ENCODE measurements around the gene SF3A2.

SF3A2 gene

GRCh38 chr19:2247433-2248101 is 10.9 kb downstream of the SF3A2 start:
- no peak overlapping the region for H3K27ac Mint-ChIP-seq
- DNase-seq: no peak
- H3K36me3 Mint-ChIP-seq: peaks cover 22% of the 10 kb centered on the region
- H3K4me1 Mint-ChIP-seq: peaks cover 10% of the 10 kb centered on the region
- no peak overlapping the region for H3K4me3 Mint-ChIP-seq
- peaks cover 30% of the 10 kb centered on the region for H3K27me3 Mint-ChIP-seq
- CTCF ChIA-PET: no interaction called here
- H3K9me3 Mint-ChIP-seq: no peaks in the 10 kb centered on the region

- CTCF ChIA-PET: interaction anchor here (1.8 kb wide), 1 partner anchor 26 kb away, joined by 5 read pairs; no protein-coding TSS in a partner anchor
- no peaks in the 10 kb centered on the region for H3K9me3 Mint-ChIP-seq
- DNase-seq: no peak
- H3K27ac Mint-ChIP-seq: no peak overlapping the region
- H3K4me3 Mint-ChIP-seq: no peak overlapping the region
- peaks cover 38% of the 10 kb centered on the region for H3K27me3 Mint-ChIP-seq
- H3K4me1 Mint-ChIP-seq: peaks cover 11% of the 10 kb centered on the region
- H3K36me3 Mint-ChIP-seq: peaks cover 19% of the 10 kb centered on the region
These were observed 11.7 kb downstream of the SF3A2 start for GRCh38 chr19:2248136-2249009.

- H3K27ac Mint-ChIP-seq: no peak within 1 kb of the TSS
- peaks cover 47% of the 10 kb centered on the region for H3K27me3 Mint-ChIP-seq
- no peak within 1 kb of the TSS for H3K4me3 Mint-ChIP-seq
- DNase-seq: no peak
- no peaks in the 10 kb centered on the region for H3K9me3 Mint-ChIP-seq
- peaks cover 16% of the 10 kb centered on the region for H3K36me3 Mint-ChIP-seq
- H3K4me1 Mint-ChIP-seq: peaks cover 16% of the 10 kb centered on the region
- CTCF ChIA-PET: interaction anchor here (1.8 kb wide), 1 partner anchor 25 kb away, joined by 5 read pairs; no protein-coding TSS in a partner anchor
These were observed 12.6 kb downstream of the SF3A2 start, which contains the start of gene AMH for GRCh38 chr19:2249010-2249866. TSS of gene AMH (plus strand) at chr19:2249323. CDS start at chr19:2249333, 10 bp downstream.

- no peak for DNase-seq
- H3K4me1 Mint-ChIP-seq: peaks cover 18% of the 10 kb centered on the region
- peaks cover 9% of the 10 kb centered on the region for H3K36me3 Mint-ChIP-seq
- H3K4me3 Mint-ChIP-seq: no peak overlapping the region
- no peak overlapping the region for H3K27ac Mint-ChIP-seq
- H3K9me3 Mint-ChIP-seq: no peaks in the 10 kb centered on the region
- peaks cover 53% of the 10 kb centered on the region for H3K27me3 Mint-ChIP-seq
- CTCF ChIA-PET: interaction anchor here (1.8 kb wide), 1 partner anchor 24 kb away, joined by 5 read pairs; no protein-coding TSS in a partner anchor
These were observed 13.5 kb downstream of the SF3A2 start for GRCh38 chr19:2249880-2250765.

- H3K4me1 Mint-ChIP-seq: peaks cover 21% of the 10 kb centered on the region
- CTCF ChIA-PET: interaction anchor here (1.1 kb wide), 1 partner anchor 21 kb away, joined by 3 read pairs; no protein-coding TSS in a partner anchor
- no peak for DNase-seq
- H3K27ac Mint-ChIP-seq: no peak overlapping the region
- no peaks in the 10 kb centered on the region for H3K9me3 Mint-ChIP-seq
- no peak overlapping the region for H3K4me3 Mint-ChIP-seq
- H3K27me3 Mint-ChIP-seq: peaks cover 58% of the 10 kb centered on the region
- H3K36me3 Mint-ChIP-seq: peaks cover 8% of the 10 kb centered on the region
These were observed 14.1 kb downstream of the SF3A2 start for GRCh38 chr19:2250766-2251105.

GRCh38 chr19:2251106-2252054 is 14.8 kb downstream of the SF3A2 start:
- no peak for DNase-seq
- peaks cover 58% of the 10 kb centered on the region for H3K27me3 Mint-ChIP-seq
- H3K4me1 Mint-ChIP-seq: peaks cover 24% of the 10 kb centered on the region
- H3K4me3 Mint-ChIP-seq: no peak overlapping the region
- peaks cover 6% of the 10 kb centered on the region for H3K36me3 Mint-ChIP-seq
- CTCF ChIA-PET: interaction anchor here (1.1 kb wide), 1 partner anchor 20 kb away, joined by 3 read pairs; no protein-coding TSS in a partner anchor
- H3K9me3 Mint-ChIP-seq: no peaks in the 10 kb centered on the region
- H3K27ac Mint-ChIP-seq: no peak overlapping the region

GRCh38 chr19:2252055-2252796 is 15.6 kb downstream of the SF3A2 start:
- Mint-ChIP-seq H3K36me3 (peaks cover 2% of the 10 kb centered on the region), H3K4me3 (peak overlapping the region; percentile 12), H3K4me1 (peaks cover 29% of the 10 kb centered on the region), H3K27me3 (peaks cover 58% of the 10 kb centered on the region), H3K9me3 (no peaks in the 10 kb centered on the region), H3K27ac (no peak overlapping the region)
- no peak for DNase-seq
- CTCF ChIA-PET: interaction anchor here (1.8 kb wide), 1 partner anchor 20 kb away, joined by 7 read pairs; no protein-coding TSS in a partner anchor

GRCh38 chr19:2252797-2253105 is 16.1 kb downstream of the SF3A2 start:
- no peaks in the 10 kb centered on the region for H3K9me3 Mint-ChIP-seq
- peaks cover 33% of the 10 kb centered on the region for H3K4me1 Mint-ChIP-seq
- CTCF ChIA-PET: interaction anchor here (1.8 kb wide), 1 partner anchor 19 kb away, joined by 7 read pairs; no protein-coding TSS in a partner anchor
- no peak for DNase-seq
- H3K27ac Mint-ChIP-seq: no peak overlapping the region
- peak overlapping the region; percentile 12 for H3K4me3 Mint-ChIP-seq
- H3K36me3 Mint-ChIP-seq: no peaks in the 10 kb centered on the region
- H3K27me3 Mint-ChIP-seq: peaks cover 58% of the 10 kb centered on the region

- Mint-ChIP-seq H3K27ac (no peak overlapping the region), H3K27me3 (peaks cover 58% of the 10 kb centered on the region), H3K4me1 (peaks cover 40% of the 10 kb centered on the region), H3K36me3 (no peaks in the 10 kb centered on the region), H3K9me3 (no peaks in the 10 kb centered on the region), H3K4me3 (peak overlapping the region; percentile 41)
- DNase-seq: peak; percentile 64
- CTCF ChIA-PET: interaction anchor here (0.6 to 1.8 kb wide), 5 partner anchors 8 to 22 kb away, joined by 3 to 7 read pairs (median 3); no protein-coding TSS in a partner anchor
These were observed 16.8 kb downstream of the SF3A2 start for GRCh38 chr19:2253106-2254063.

- CTCF ChIA-PET: interaction anchor here (1.0 to 1.8 kb wide), 3 partner anchors 9 to 18 kb away, joined by 3 to 7 read pairs (median 3); no protein-coding TSS in a partner anchor
- peaks cover 46% of the 10 kb centered on the region for H3K4me1 Mint-ChIP-seq
- peaks cover 56% of the 10 kb centered on the region for H3K27me3 Mint-ChIP-seq
- H3K4me3 Mint-ChIP-seq: peak overlapping the region; percentile 35
- no peak overlapping the region for H3K27ac Mint-ChIP-seq
- no peaks in the 10 kb centered on the region for H3K9me3 Mint-ChIP-seq
- no peaks in the 10 kb centered on the region for H3K36me3 Mint-ChIP-seq
- DNase-seq: no peak
These were observed 17.6 kb downstream of the SF3A2 start for GRCh38 chr19:2254064-2254872.

Data from activated naive CD4-positive, alpha-beta T cell treated with anti-CD3 and anti-CD28 coated beads, Interleukin-2, amount 10 ng/mL, durations not matched to agents 7 days and 5 days (primary cell).